PC-3 (cell line): ENCODE measurements around the gene NAA38. TPM values are rescaled to one million over a fixed set of nuclear protein-coding genes. Genes with fewer than 3 reads are reported as not detected.

Source experiments
- ATAC-seq: fragments of 200-7000 bp; cut with Tn5 transposase; 2 replicates; pipeline ENCODE4 v1.9.1; 2020; ENCODE audit warnings: mild to moderate bottlenecking, moderate library complexity
- BruUV-seq: library from RNA; stranded (reverse); fragments of 400-500 nt; replicated peaks from 2 replicates; lab custom pipeline; 2021; lab: Mats Ljungman, UMichigan
- CTCF ChIA-PET: fragments of 300-600 bp; sonication (Branson Sonifier 250); formaldehyde crosslinking; loops from one replicate; lab custom pipeline; 2022; ENCODE audit warnings: antibody characterized with exemption; lab: Charles Lee
- POLR2A ChIA-PET: fragments of 300-600 bp; sonication (Branson Sonifier 250); formaldehyde crosslinking; loops from one replicate; lab custom pipeline; 2022; ENCODE audit warnings: antibody characterized with exemption; ENCODE audit not compliant: unreplicated experiment; lab: Charles Lee
- DNase-seq: peaks from one replicate; pipeline ENCODE4 v3.0.0-alpha.2; 2015
- H2AFZ ChIP-seq: fragments of 300-600 bp; sonication (generic); 2 replicates; pipeline ENCODE4 v1.6.0; 2016; ENCODE audit warnings: antibody characterized with exemption, low read length
- H3F3A ChIP-seq: fragments of 300-600 bp; sonication (generic); one replicate; pipeline ENCODE4 v1.6.0; 2017; ENCODE audit warnings: antibody characterized with exemption, low read length, control low read depth, mild to moderate bottlenecking; ENCODE audit not compliant: unreplicated experiment
- H3K27ac ChIP-seq: fragments of 300-600 bp; sonication (generic); 2 replicates; pipeline ENCODE4 v1.5.1; 2016; ENCODE audit warnings: mild to moderate bottlenecking, low read length
- H3K27me3 ChIP-seq: fragments of 300-600 bp; sonication (generic); 2 replicates; pipeline ENCODE4 v1.6.1; 2016; ENCODE audit warnings: low read length, mixed read lengths
- H3K36me3 ChIP-seq: fragments of 300-600 bp; sonication (generic); 2 replicates; pipeline ENCODE4 v1.6.1; 2016; ENCODE audit warnings: low read depth, mixed run types, low read length, mixed read lengths
- H3K4me1 ChIP-seq: fragments of 300-600 bp; sonication (generic); 2 replicates; pipeline ENCODE4 v1.5.1; 2016; ENCODE audit warnings: low read length; ENCODE audit not compliant: insufficient read depth
- H3K4me2 ChIP-seq: fragments of 300-600 bp; sonication (generic); 2 replicates; pipeline ENCODE4 v1.6.0; 2016; ENCODE audit warnings: low read length
- H3K4me3 ChIP-seq: fragments of 300-600 bp; sonication (generic); 2 replicates; pipeline ENCODE4 v1.5.1; 2016; ENCODE audit warnings: mild to moderate bottlenecking, low read length, mixed read lengths
- H3K79me2 ChIP-seq: fragments of 300-600 bp; sonication (generic); 2 replicates; pipeline ENCODE4 v1.6.1; 2017; ENCODE audit warnings: low read length, mixed read lengths
- H3K9ac ChIP-seq: fragments of 300-600 bp; sonication (generic); 2 replicates; pipeline ENCODE4 v1.6.0; 2016; ENCODE audit warnings: mild to moderate bottlenecking, low read length
- H3K9me2 ChIP-seq: fragments of 300-600 bp; sonication (generic); replicated peaks from 2 replicates; pipeline ENCODE4 v1.6.1; 2016; ENCODE audit warnings: mixed run types, low read length, mixed read lengths
- H3K9me3 ChIP-seq: fragments of 300-600 bp; sonication (generic); 2 replicates; pipeline ENCODE4 v1.6.1; 2016; ENCODE audit warnings: low read length, mixed read lengths
- H4K20me1 ChIP-seq: fragments of 300-600 bp; sonication (generic); 2 replicates; pipeline ENCODE4 v1.6.1; 2016; ENCODE audit warnings: low read length, mixed read lengths
- CTCF ChIP-seq: fragments of 300-600 bp; sonication (generic); conservative IDR thresholded peaks from 2 replicates; pipeline ENCODE4 v1.5.1; 2017; ENCODE audit warnings: antibody characterized with exemption, low read depth, mild to moderate bottlenecking, low read length
- EZH2 ChIP-seq: fragments of 300-600 bp; sonication (generic); IDR thresholded peaks from one replicate; pipeline ENCODE4 v1.6.1; 2017; ENCODE audit warnings: antibody characterized with exemption, mild to moderate bottlenecking, low read length; ENCODE audit not compliant: unreplicated experiment
- EZH2phosphoT487 ChIP-seq: fragments of 300-600 bp; sonication (generic); IDR thresholded peaks from 2 replicates; pipeline ENCODE4 v1.6.1; 2018; ENCODE audit warnings: mild to moderate bottlenecking, antibody characterized with exemption, low read length, borderline replicate concordance
- intact Hi-C: fragments of 100-400 bp; cut with micrococcal nuclease; formaldehyde crosslinking; loops from 2 replicates; pipeline ENCODE4 v1.9.0; 2023
- total RNA-seq: library from RNA; depleted of rRNA; stranded (reverse); fragments of >200 nt; gene quantifications from 2 replicates; pipeline ENCODE4 v1.2.3, GENCODE V29; 2014

NAA38 gene
- total RNA-seq, 1 experiment from 2014 or later = 403 TPM

- Histone ChIP-seq H3K4me2 (peak within 1 kb of the TSS; percentile 97), H3K9ac (peak within 1 kb of the TSS; percentile 94), H3K27me3 (no peaks in the 10 kb centered on the region), H3K36me3 (peaks cover 1% of the 10 kb centered on the region; the same call in 1 of the 2 replicates), H4K20me1 (no peaks in the 10 kb centered on the region), H3K4me1 (peaks cover 20% of the 10 kb centered on the region), H3K79me2 (peaks cover 50% of the 10 kb centered on the region), H3K9me3 (no peaks in the 10 kb centered on the region), H3K9me2 (no peaks in the 10 kb centered on the region), H2AFZ (peak within 1 kb of the TSS; percentile 90), H3F3A (no peaks in the 10 kb centered on the region), H3K4me3 (peak within 1 kb of the TSS; percentile 90), H3K27ac (peak within 1 kb of the TSS; percentile 88)
- ChIA-PET POLR2A (no interaction called here), CTCF (interaction anchor here (0.7 kb wide), 2 partner anchors 33 to 76 kb away, joined by 3 read pairs; no protein-coding TSS in a partner anchor)
- TF ChIP-seq EZH2 (no peak), EZH2phosphoT487 (no peak), CTCF (no peak)
- DNase-seq (peak; percentile 90), ATAC-seq (peak; percentile 25)
- intact Hi-C loops = loop anchor here (2.0 kb wide), 2 partner anchors 15 to 23 kb away; partner anchors contain the start of gene KDM6B
- BruUV-seq = TSS peak; percentile 40
These were observed 558 bp upstream of the NAA38 start, which contains the start of gene CYB5D1 for GRCh38 chr17:7857713-7858521. Gene CYB5D1, plus strand, starts transcription at chr17:7858003. Its CDS starts 132 bp downstream, at chr17:7858135.

- Histone ChIP-seq H3K36me3 (peaks cover 8% of the 10 kb centered on the region; the same call in 1 of the 2 replicates), H3K9ac (peak overlapping the region; percentile 94), H3K4me2 (peak overlapping the region; percentile 97), H4K20me1 (no peaks in the 10 kb centered on the region), H3K9me3 (no peaks in the 10 kb centered on the region), H3K4me3 (peak overlapping the region; percentile 90), H3K9me2 (no peaks in the 10 kb centered on the region), H3F3A (no peaks in the 10 kb centered on the region), H3K4me1 (peaks cover 21% of the 10 kb centered on the region), H3K27me3 (no peaks in the 10 kb centered on the region), H3K27ac (peak overlapping the region; percentile 88), H2AFZ (no peak overlapping the region), H3K79me2 (peaks cover 50% of the 10 kb centered on the region)
- no TSS peak for BruUV-seq
- DNase-seq = peak; percentile 59
- intact Hi-C loops = loop anchor here (2.0 kb wide), 2 partner anchors 13 to 21 kb away; partner anchors contain the start of gene KDM6B
- CTCF ChIA-PET = interaction anchor here (0.6 kb wide), 4 partner anchors 21 to 134 kb away, joined by 3 to 4 read pairs (median 4); no protein-coding TSS in a partner anchor
- POLR2A ChIA-PET = interaction anchor here (0.6 kb wide), 3 partner anchors 121 to 334 kb away, joined by 4 to 17 read pairs (median 11); no protein-coding TSS in a partner anchor
- TF ChIP-seq EZH2phosphoT487 = no peak
- no peak for TF ChIP-seq CTCF
- no peak for TF ChIP-seq EZH2
- ATAC-seq = peak; percentile 12
These were observed 1.1 kb downstream of the NAA38 start for GRCh38 chr17:7856011-7856810.
